Subcutaneous abdominal adipose tissue (tissue), 5 donors: Measurements from ENCODE around the gene OTUB1.

ENCODE experiments used
- H3K27ac ChIP-seq: one replicate; pipeline ENCODE4 v1.7.0; 2013; ENCODE audit warnings: low read depth, mild to moderate bottlenecking, inconsistent platforms, low read length, moderate library complexity
- H3K27me3 ChIP-seq, 5 donors: one replicate each; pipeline ENCODE4 v1.7.0; 2013; ENCODE audit warnings: low read length in 5 of 5, inconsistent platforms in 1 of 5; ENCODE audit not compliant: control insufficient read depth in 5 of 5, insufficient read depth in 4 of 5
- H3K36me3 ChIP-seq, 5 donors: one replicate each; pipeline ENCODE4 v1.7.0; 2013; ENCODE audit warnings: low read length in 5 of 5; ENCODE audit not compliant: control insufficient read depth in 5 of 5, insufficient read depth in 5 of 5
- H3K4me1 ChIP-seq, 5 donors: one replicate each; pipeline ENCODE4 v1.7.0; 2013; ENCODE audit warnings: low read length in 5 of 5, mild to moderate bottlenecking in 3 of 5, moderate library complexity in 1 of 5; ENCODE audit not compliant: control insufficient read depth in 5 of 5, insufficient read depth in 5 of 5
- H3K4me3 ChIP-seq, 5 donors: one replicate each; pipeline ENCODE4 v1.7.0; 2013; ENCODE audit warnings: low read length in 5 of 5, low read depth in 1 of 5
- H3K9ac ChIP-seq, 5 donors: one replicate each; pipeline ENCODE4 v1.7.0; 2013; ENCODE audit warnings: low read length in 5 of 5, mild to moderate bottlenecking in 4 of 5, moderate library complexity in 3 of 5
- H3K9me3 ChIP-seq, 5 donors: one replicate each; pipeline ENCODE4 v1.7.0; 2013; ENCODE audit warnings: low read length in 5 of 5; ENCODE audit not compliant: control insufficient read depth in 5 of 5
- donor health status: healthy.
- donor health status: healthy.
- donor health status: healthy.
- donor health status: healthy.
- donor health status: healthy.

Gene OTUB1

DNA sequence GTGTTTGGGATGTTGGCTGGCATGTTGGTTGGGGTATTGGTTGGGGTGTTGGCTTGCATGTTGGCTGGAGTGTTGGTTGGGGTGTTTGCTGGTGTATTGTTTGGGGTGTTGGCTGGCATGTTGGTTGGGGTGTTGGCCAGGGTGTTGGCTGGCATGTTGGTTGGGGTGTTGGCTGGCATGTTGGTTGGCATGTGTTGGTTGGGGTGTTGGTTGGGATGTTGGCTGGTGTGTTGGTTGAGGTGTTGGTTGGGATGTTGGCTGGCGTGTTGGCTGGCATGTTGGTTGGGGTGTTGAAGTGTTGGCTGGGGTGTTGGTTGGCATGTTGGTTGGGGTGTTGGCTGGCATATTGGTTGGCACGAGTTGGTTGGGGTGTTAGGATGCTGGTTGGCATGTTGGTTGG, 24.5 kb downstream of the OTUB1 start:
- Histone ChIP-seq H3K9ac (no peak overlapping the region), H3K4me3 (no peak overlapping the region)

DNA sequence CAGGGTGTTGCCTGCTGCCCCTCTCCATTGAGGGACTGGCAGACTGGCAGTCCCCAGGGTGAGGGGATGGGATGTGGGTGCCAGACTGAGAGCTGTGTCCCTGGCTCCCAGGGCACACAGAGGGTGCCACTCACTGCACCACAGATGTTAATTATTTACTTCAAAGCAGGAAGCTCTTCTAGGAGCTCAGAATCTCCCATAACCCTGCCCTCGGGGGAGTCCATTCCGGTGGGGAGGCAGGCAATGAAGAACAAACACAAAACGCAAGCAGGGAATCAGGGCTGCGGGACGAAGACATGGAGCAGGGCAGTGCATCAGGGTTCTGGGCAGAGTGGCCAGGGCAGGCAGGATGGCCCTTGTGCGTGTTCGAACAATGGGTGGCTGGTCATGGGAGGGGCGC, 25.1 kb downstream of the OTUB1 start:
- Histone ChIP-seq H3K4me3 (no peak overlapping the region), H3K36me3 (no peaks in the 10 kb centered on the region)

More for the DNA sequence above, 24.5 kb downstream of the OTUB1 start:
- H3K27ac ChIP-seq, result no peak overlapping the region
- H3K4me1 ChIP-seq, result peaks cover 0 to 18% (median 18%) of the 10 kb centered on the region in 5 donors
- H3K27me3 ChIP-seq, result peaks cover 0 to 2% (median 0%) of the 10 kb centered on the region in 5 donors
- H3K9me3 ChIP-seq, result no peaks in the 10 kb centered on the region
- H3K36me3 ChIP-seq, result no peaks in the 10 kb centered on the region

DNA sequence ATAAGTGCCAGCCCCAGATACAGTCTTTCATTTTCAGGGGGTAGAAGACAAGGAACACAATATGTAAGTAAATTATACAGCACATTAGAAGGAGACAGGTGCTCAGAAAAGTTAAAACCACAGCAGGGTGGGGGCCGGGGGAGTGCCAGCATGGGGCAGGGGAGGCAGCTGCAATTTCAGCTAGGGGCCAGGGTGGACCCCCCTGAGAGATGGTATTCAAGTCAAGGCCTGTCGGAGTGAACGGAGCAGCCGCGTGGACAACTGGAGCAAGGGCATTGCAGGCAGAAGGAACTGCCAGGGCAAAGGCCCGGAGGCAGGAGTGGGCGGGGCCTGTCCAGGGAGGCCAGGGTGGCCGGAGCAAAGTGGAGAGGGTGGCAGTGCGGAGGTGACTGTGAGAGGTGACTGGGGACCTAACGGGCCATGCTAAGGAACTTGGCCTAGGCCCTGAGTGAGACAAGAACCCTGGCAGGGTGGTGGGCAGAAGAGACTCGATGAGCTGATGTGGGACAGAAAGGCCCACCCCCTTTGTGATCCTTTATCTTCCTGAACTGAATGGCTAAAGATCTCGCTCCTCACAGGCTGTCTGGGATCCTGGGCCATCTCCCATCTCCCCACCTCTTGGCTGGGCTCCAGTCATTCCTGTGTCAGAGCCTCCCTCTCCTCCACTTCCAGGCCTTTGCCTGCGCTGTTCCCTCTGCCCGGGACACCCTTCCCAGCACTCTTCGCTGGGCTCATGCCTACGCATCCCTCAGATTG, 27.1 kb downstream of the OTUB1 start:
- no peaks in the 10 kb centered on the region for H3K36me3 ChIP-seq
- H3K9me3 ChIP-seq, result no peaks in the 10 kb centered on the region
- no peak overlapping the region for H3K27ac ChIP-seq
- H3K27me3 ChIP-seq, result no peaks in the 10 kb centered on the region
- H3K4me3 ChIP-seq, result no peak overlapping the region
- H3K4me1 ChIP-seq, result peaks cover 0 to 2% (median 1%) of the 10 kb centered on the region in 5 donors
- H3K9ac ChIP-seq, result no peak overlapping the region

More for the DNA sequence above, 25.1 kb downstream of the OTUB1 start:
- H3K9me3 ChIP-seq, result no peaks in the 10 kb centered on the region
- no peak overlapping the region for H3K9ac ChIP-seq
- no peak overlapping the region for H3K27ac ChIP-seq
- H3K4me1 ChIP-seq, result peaks cover 0 to 18% (median 18%) of the 10 kb centered on the region in 5 donors
- no peaks in the 10 kb centered on the region for H3K27me3 ChIP-seq

DNA sequence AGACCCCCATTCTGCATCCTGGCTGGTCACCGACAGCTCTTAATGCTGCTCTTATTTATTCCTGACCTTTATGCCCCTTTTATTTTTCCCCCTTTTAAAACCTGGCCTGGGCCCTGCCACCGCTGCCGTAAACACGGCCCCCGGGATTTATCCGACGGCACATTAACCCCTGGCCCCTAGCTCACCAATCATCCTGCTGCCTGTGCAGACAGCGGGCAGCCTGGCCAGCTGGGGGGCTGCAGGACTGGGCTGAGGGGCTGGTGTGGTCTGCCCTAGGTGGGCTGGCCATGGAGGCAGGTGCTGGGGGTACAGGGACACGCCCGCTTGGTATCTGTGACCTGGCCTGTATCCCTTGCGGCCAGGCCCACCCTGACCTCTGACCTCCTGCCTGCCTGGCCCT, 28.1 kb downstream of the OTUB1 start:
- no peak overlapping the region for H3K4me3 ChIP-seq
- H3K9me3 ChIP-seq, result no peaks in the 10 kb centered on the region
- H3K27me3 ChIP-seq, result no peaks in the 10 kb centered on the region
- H3K4me1 ChIP-seq, result no peaks in the 10 kb centered on the region
- no peak overlapping the region for H3K9ac ChIP-seq
- no peak overlapping the region for H3K27ac ChIP-seq
- no peaks in the 10 kb centered on the region for H3K36me3 ChIP-seq

DNA sequence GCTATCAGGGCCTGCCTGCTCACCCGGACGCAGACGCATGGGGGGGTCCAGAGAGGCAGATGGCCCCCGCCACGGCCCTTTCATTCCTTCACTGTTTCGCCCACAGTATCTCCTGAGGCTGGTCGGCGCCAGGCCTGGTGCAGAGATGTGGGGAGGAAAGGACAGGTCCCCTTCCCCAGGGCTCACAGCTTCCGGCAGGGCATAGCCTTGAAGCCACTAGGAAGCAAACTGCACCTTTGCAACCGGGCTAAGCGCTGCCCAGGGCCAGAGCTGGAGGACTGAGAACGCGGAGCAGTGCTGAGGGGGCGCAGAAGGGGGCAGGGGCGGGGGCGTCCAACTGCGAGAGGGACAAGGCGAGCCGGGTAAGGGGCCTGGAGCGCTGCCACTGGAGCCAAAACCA, 29.3 kb downstream of the OTUB1 start:
- Histone ChIP-seq H3K9ac (no peak overlapping the region), H3K27ac (no peak overlapping the region), H3K36me3 (no peaks in the 10 kb centered on the region), H3K9me3 (no peaks in the 10 kb centered on the region), H3K4me1 (no peaks in the 10 kb centered on the region), H3K4me3 (no peak overlapping the region), H3K27me3 (no peaks in the 10 kb centered on the region)

DNA sequence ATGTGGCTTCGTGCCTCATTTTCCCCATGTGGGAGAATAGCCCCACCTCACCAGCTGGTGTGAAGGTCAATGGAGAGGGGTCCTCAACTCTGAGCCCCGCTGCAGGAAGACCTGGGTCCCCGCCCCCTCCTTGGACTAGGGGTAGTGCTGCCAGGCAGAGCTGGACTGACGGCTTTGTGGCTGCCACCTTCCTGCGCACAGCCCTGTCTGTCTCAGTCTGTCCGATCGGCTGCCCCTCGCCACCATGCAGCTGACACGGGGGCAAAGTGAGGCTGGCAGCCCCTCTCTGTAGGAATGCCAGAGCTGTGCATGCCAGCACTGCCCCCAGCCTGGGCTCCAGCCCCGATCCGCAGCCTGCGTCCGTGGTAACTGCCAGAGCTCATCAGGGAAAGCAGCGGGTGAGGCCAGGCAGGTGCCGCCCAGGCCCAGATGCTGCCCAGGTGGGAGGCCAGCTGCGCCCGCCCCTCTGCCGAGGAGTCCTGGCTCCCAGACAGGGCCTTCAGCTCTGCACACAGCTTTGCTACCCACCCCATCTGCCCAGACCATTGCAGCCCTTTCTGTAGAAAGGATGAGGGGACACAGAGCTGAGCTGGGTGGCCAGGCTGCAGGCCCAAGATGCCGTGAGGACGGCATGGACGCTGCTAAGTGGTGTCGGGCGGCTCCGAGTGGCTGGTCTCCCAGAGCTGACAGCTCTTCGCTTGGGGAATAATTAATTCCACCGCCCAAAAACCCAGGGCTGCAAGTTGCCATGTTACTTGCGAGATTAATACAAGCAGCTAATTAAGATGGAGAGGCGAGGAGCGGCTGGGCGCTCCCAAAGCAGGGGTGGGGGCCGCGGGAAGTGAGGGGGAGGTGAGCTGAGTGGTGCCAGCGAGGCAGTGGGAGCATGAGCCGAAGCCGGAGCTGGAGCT, 30.0 kb downstream of the OTUB1 start:
- H3K9me3 ChIP-seq, result no peaks in the 10 kb centered on the region
- H3K27ac ChIP-seq, result no peak overlapping the region
- no peak overlapping the region for H3K9ac ChIP-seq
- no peak overlapping the region for H3K4me3 ChIP-seq
- H3K4me1 ChIP-seq, result no peaks in the 10 kb centered on the region
- H3K27me3 ChIP-seq, result no peaks in the 10 kb centered on the region
- H3K36me3 ChIP-seq, result no peaks in the 10 kb centered on the region

DNA sequence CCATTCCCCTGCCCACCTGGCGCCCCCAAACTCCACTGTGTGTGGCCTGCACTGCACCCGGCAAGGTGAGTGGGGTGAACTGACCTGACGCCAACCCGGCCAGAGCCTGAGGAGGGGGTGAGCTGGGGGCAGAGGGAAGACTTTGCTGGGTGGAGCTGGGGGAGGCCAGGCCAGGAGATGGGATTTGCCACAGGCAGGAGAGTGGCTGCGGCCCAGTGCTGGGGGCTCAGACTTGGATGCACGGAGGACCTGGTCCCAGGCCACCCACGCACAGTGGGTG, 31.6 kb downstream of the OTUB1 start:
- Histone ChIP-seq H3K9ac (no peak overlapping the region), H3K9me3 (no peaks in the 10 kb centered on the region), H3K4me3 (no peak overlapping the region), H3K36me3 (no peaks in the 10 kb centered on the region), H3K27me3 (no peaks in the 10 kb centered on the region), H3K4me1 (no peaks in the 10 kb centered on the region), H3K27ac (no peak overlapping the region)

DNA sequence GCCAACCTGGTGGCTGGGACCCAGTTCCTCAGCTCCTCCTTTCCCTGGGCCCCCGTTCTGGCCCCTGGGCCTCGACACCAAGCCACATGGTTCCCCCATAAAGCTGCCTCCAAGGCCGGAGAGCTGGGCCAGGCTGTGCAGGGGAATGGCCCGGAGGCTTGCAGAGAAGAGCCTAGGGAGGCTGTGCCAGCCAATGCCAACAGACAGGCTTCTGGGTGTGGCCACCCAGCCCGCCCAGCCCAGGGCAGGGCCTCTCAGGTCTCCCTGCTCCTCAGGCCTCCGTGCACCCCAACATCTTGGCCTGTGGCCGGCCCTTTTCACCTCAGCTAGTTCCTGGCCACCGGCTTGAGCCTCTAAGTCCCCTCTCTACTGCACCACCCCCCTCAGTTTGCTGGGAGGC, 32.1 kb downstream of the OTUB1 start:
- H3K27ac ChIP-seq, result no peak overlapping the region
- no peaks in the 10 kb centered on the region for H3K27me3 ChIP-seq
- no peak overlapping the region for H3K9ac ChIP-seq
- no peaks in the 10 kb centered on the region for H3K9me3 ChIP-seq
- no peaks in the 10 kb centered on the region for H3K36me3 ChIP-seq
- no peak overlapping the region for H3K4me3 ChIP-seq
- no peaks in the 10 kb centered on the region for H3K4me1 ChIP-seq

DNA sequence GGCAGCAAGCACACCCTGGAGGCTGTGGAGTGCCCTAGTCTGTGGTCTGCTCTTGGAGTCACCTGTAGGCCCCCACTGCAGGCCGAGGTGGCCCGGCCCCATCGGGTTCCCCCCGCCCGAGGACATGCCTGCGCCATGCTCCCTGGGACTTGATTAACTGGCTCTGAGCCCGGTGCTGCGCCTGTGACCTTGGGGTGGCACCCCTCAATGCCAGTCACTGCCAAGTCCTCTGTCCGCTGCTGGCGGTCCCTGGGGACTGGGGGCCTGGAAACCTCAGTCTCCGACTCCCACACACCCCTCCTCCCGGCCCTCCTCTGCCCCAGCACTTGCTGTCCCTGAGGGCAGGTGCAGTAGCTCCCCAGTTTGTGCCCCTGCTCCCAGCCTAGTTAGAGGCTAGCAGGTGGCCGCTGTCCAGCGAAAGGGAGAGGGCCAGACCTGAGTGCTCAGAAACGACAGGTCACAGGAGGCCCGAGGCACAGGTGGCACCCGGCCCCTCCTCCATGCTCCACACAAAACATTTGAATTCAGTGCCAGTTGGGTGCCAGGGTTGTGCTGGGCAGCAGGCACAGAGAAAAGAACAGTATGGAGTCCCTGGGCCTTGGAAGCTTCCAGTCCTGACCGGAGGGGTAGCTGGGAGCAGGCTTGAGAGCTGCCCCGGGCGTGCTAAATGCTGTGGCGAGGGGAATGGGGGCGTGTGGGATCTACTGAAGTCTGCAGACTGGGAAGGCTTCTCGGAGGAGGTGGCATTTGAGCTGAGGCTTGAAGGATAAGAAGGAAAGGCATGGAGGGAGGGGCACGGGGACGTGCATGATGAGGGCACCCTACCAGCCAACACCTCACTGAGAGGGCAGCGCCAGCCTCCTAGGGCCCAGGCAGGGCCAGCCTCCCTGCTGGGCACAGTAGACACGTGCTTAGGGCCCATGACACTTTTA, 33.1 kb downstream of the OTUB1 start:
- Histone ChIP-seq H3K36me3 (no peaks in the 10 kb centered on the region), H3K9ac (no peak overlapping the region), H3K9me3 (no peaks in the 10 kb centered on the region), H3K27ac (no peak overlapping the region), H3K27me3 (no peaks in the 10 kb centered on the region), H3K4me1 (no peaks in the 10 kb centered on the region), H3K4me3 (no peak overlapping the region)
